ENCODE results near the gene GCFC2.

GCFC2 gene

GRCh38 chr2:75622500-75622899 lies 88.2 kb downstream of the GCFC2 start:
- DNase-seq = no peak

- DNase-seq = no peak
Observed at GRCh38 chr2:75621228-75621627, 89.5 kb downstream of the GCFC2 start.

- no peak for DNase-seq
Observed at GRCh38 chr2:75619956-75620740, 90.6 kb downstream of the GCFC2 start.

GRCh38 chr2:75616933-75617332 lies 93.8 kb downstream of the GCFC2 start:
- no peak for DNase-seq

GRCh38 chr2:75616406-75616805 lies 94.3 kb downstream of the GCFC2 start:
- no peak for DNase-seq

GRCh38 chr2:75614162-75614651 lies 96.5 kb downstream of the GCFC2 start:
- DNase-seq = no peak

- no peak for DNase-seq
Observed at GRCh38 chr2:75612862-75613243, 97.9 kb downstream of the GCFC2 start.

Data from activated T-cell treated with anti-CD3 and anti-CD28 coated beads, Interleukin-2, amount 50 U/mL, for 1 hour (primary cell).